HCT116 (cell line): ENCODE data around the gene ANKRD2. TPM values are rescaled to one million over a fixed set of nuclear protein-coding genes. Genes with fewer than 3 reads are reported as not detected.

Experiments used
- ATAC-seq: fragments of 200-7000 bp; cut with Tn5 transposase; 2 replicates; pipeline ENCODE4 v1.9.1; 2020; ENCODE audit warnings: mild to moderate bottlenecking, moderate library complexity
- BruUV-seq: library from RNA; stranded (reverse); fragments of 400-500 nt; replicated peaks from 2 replicates; lab custom pipeline; 2021; lab: Mats Ljungman, UMichigan
- CTCF ChIA-PET: fragments of 300-600 bp; sonication (Branson Sonifier 250); formaldehyde crosslinking; loops from one replicate; lab custom pipeline; 2021; ENCODE audit warnings: antibody characterized with exemption; lab: Charles Lee
- POLR2A ChIA-PET: fragments of 300-600, 350-600 bp; sonication (Branson Sonifier 250); formaldehyde crosslinking; loops from one replicate; lab custom pipeline; 2021; ENCODE audit warnings: antibody characterized with exemption; lab: Charles Lee
- RAD21 ChIA-PET, 2 experiments: fragments of 300-600 bp; sonication (Branson Sonifier 250); formaldehyde crosslinking; loops; one replicate each; lab custom pipeline; 2023; ENCODE audit warnings: low total read pairs in 2 of 2; ENCODE audit not compliant: uncharacterized antibody in 2 of 2, unreplicated experiment in 2 of 2, low non-redundant PET in 1 of 2; lab: Charles Lee
- DNase-seq: peaks from one replicate; pipeline ENCODE4 v3.0.0-alpha.2; 2010; ENCODE audit warnings: low read depth, low spot score
- H2AFZ ChIP-seq: fragments of 200-600 bp; shearing (Covaris generic), sonication (generic); 2 replicates; pipeline ENCODE4 v1.6.1; 2017; ENCODE audit warnings: low read depth, mixed run types, mixed read lengths, antibody characterized with exemption, low read length; ENCODE audit not compliant: poor library complexity, severe bottlenecking
- H3K27ac ChIP-seq: 2 replicates; pipeline ENCODE4 v1.5.1; 2012; ENCODE audit warnings: low read depth, low read length
- H3K27me3 ChIP-seq: fragments of 200-600 bp; sonication (generic); 2 replicates; pipeline ENCODE4 v1.6.1; 2016; ENCODE audit warnings: mixed run types, low read length, mixed read lengths; ENCODE audit not compliant: insufficient read depth
- H3K36me3 ChIP-seq, 2 experiments: fragments of 200-500 bp in 1 of 2; fragments of 200-600 bp in 1 of 2; sonication (Bioruptor generic) in 1 of 2; sonication (generic) in 1 of 2; 2 replicates each; pipeline versions ENCODE4 v1.5.1 to v1.6.1; 2014 to 2016; ENCODE audit warnings: low read length in 2 of 2, inconsistent platforms in 1 of 2, mixed read lengths in 1 of 2, mixed run types in 1 of 2; ENCODE audit not compliant: insufficient read depth in 2 of 2, control insufficient read depth in 1 of 2
- H3K4me1 ChIP-seq, 2 experiments: fragments of 200-600 bp in 1 of 2; sonication (generic) in 1 of 2; 2 replicates each; pipeline versions ENCODE4 v1.5.1 to v1.6.1; 2012 to 2017; ENCODE audit warnings: low read length in 2 of 2, inconsistent platforms in 1 of 2, mild to moderate bottlenecking in 1 of 2, mixed read lengths in 1 of 2, mixed run types in 1 of 2, moderate library complexity in 1 of 2; ENCODE audit not compliant: insufficient read depth in 2 of 2, control insufficient read depth in 1 of 2
- H3K4me2 ChIP-seq: fragments of 200-600 bp; sonication (generic); 2 replicates; pipeline ENCODE4 v1.6.1; 2017; ENCODE audit warnings: mixed run types, low read length, mixed read lengths
- H3K4me3 ChIP-seq, 2 experiments: fragments of 200-600 bp in 1 of 2; sonication (generic) in 1 of 2; replicated peaks in 1 of 2; 2 replicates each; pipeline ENCODE4 v1.5.1; 2011 to 2016; ENCODE audit warnings: low read length in 2 of 2, control low read depth in 1 of 2, low read depth in 1 of 2, mild to moderate bottlenecking in 1 of 2, mixed read lengths in 1 of 2, mixed run types in 1 of 2
- H3K79me2 ChIP-seq: fragments of 200-600 bp; sonication (generic); 2 replicates; pipeline ENCODE4 v1.6.1; 2017; ENCODE audit warnings: mild to moderate bottlenecking, mixed run types, low read length, moderate library complexity, mixed read lengths; ENCODE audit not compliant: insufficient read depth
- H3K9ac ChIP-seq: fragments of 200-600 bp; sonication (generic); 2 replicates; pipeline ENCODE4 v1.6.1; 2016; ENCODE audit warnings: low read length, mixed read lengths
- H3K9me2 ChIP-seq: fragments of 200-600 bp; sonication (generic), shearing (Covaris generic); 2 replicates; pipeline ENCODE4 v1.6.1; 2017; ENCODE audit warnings: mixed run types, mild to moderate bottlenecking, moderate library complexity; ENCODE audit not compliant: insufficient read depth
- H3K9me3 ChIP-seq, 2 experiments: fragments of 200-500 bp in 1 of 2; fragments of 200-600 bp in 1 of 2; sonication (Bioruptor generic) in 1 of 2; sonication (generic) in 1 of 2; 2 replicates each; pipeline ENCODE4 v1.6.1; 2014 to 2017; ENCODE audit warnings: low read length in 2 of 2, mixed read lengths in 2 of 2, inconsistent platforms in 1 of 2, low read depth in 1 of 2, mild to moderate bottlenecking in 1 of 2, mixed run types in 1 of 2, moderate library complexity in 1 of 2; ENCODE audit not compliant: control insufficient read depth in 1 of 2, insufficient read depth in 1 of 2
- H4K20me1 ChIP-seq: fragments of 200-600 bp; sonication (generic), shearing (Covaris generic); 2 replicates; pipeline ENCODE4 v1.6.1; 2017; ENCODE audit warnings: mixed run types, mild to moderate bottlenecking, moderate library complexity; ENCODE audit not compliant: insufficient read depth
- CEBPB ChIP-seq: IDR thresholded peaks from 2 replicates; pipeline ENCODE4 v1.6.1; 2012; ENCODE audit warnings: low read depth
- POLR2AphosphoS5 ChIP-seq: IDR thresholded peaks from 2 replicates; pipeline ENCODE4 v1.6.1; 2011; ENCODE audit warnings: mild to moderate bottlenecking, low read depth, low read length, moderate library complexity
- SRF ChIP-seq: IDR thresholded peaks from 2 replicates; pipeline ENCODE4 v1.6.1; 2012; ENCODE audit warnings: low read depth
- TCF7L2 ChIP-seq: IDR thresholded peaks from 2 replicates; pipeline ENCODE4 v1.7.0; 2011; ENCODE audit warnings: borderline replicate concordance, inconsistent platforms; ENCODE audit not compliant: insufficient read depth, insufficient read length; ENCODE audit errors: extremely low read depth
- YY1 ChIP-seq: IDR thresholded peaks from 2 replicates; pipeline ENCODE4 v1.6.1; 2011; ENCODE audit warnings: low read length, low read depth, moderate library complexity, mild to moderate bottlenecking; ENCODE audit not compliant: insufficient replicate concordance; ENCODE audit errors: extremely low read depth
- ZNF274 ChIP-seq: fragments of 200-500 bp; sonication (Bioruptor generic); IDR thresholded peaks from 2 replicates; pipeline ENCODE4 v1.6.1; 2014; ENCODE audit warnings: mild to moderate bottlenecking, low read depth, low read length, inconsistent platforms
- intact Hi-C: fragments of 100-400 bp; cut with micrococcal nuclease; formaldehyde crosslinking; loops from 2 replicates; pipeline ENCODE4 v1.10.0; 2022
- total RNA-seq: library from RNA; stranded (reverse); gene quantifications from one replicate; pipeline ENCODE4 v1.2.1, GENCODE V29; 2021; ENCODE audit not compliant: unreplicated experiment
- TF ChIP-seq, protein P1 (sequence below): IDR thresholded peaks from 2 replicates; pipeline ENCODE4 v1.6.1; 2011; ENCODE audit warnings: mild to moderate bottlenecking, low read length, moderate library complexity; ENCODE audit not compliant: insufficient replicate concordance; ENCODE audit errors: extremely low read depth
- TF ChIP-seq, protein P2 (sequence below), 3 experiments: fragments of 200-600 bp in 1 of 3; sonication (generic) in 1 of 3; IDR thresholded peaks in 2 of 3; conservative IDR thresholded peaks in 1 of 3; 2 replicates each; pipeline ENCODE4 v1.5.1; 2012 to 2017; ENCODE audit warnings: low read depth in 2 of 3, low read length in 2 of 3, antibody characterized with exemption in 1 of 3, borderline replicate concordance in 1 of 3, control low read depth in 1 of 3, mild to moderate bottlenecking in 1 of 3, mixed read lengths in 1 of 3, mixed run types in 1 of 3, moderate library complexity in 1 of 3; ENCODE audit not compliant: insufficient read depth in 1 of 3
- TF ChIP-seq, protein P3 (sequence below): IDR thresholded peaks from 2 replicates; pipeline ENCODE4 v1.6.1; 2012
- TF ChIP-seq, protein P4 (sequence below): IDR thresholded peaks from 2 replicates; pipeline ENCODE4 v1.6.1; 2012; ENCODE audit warnings: low read depth

ANKRD2 gene
- total RNA-seq, 1 experiment from 2014 or later, result 0.15 TPM

DNA sequence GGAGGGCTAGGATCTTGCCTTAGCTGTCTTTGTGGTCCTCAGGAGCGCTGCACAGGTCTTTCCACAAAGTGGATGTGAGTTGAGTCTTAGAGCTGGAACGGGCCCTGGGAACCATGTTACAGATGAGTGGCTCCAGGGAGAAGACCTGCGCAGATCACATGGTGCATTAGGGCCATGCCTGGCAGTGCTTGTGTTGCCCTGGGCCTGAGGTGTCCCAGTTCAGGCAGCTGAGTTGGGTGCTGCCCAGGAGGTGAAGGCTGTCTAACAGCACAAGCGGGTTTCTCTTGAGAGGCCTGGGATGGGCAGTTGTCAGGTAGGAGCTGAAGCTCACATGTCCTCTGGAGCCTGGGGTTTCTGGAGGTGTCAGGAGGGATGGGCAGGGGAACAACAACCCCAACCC is 33.7 kb upstream of the ANKRD2 start:
- ChIA-PET POLR2A (no interaction called here), RAD21 (no interaction called here)
- BruUV-seq, result no TSS peak
- Histone ChIP-seq H3K9me3 (no peaks in the 10 kb centered on the region), H3K9me2 (no peaks in the 10 kb centered on the region), H4K20me1 (no peaks in the 10 kb centered on the region), H3K79me2 (no peaks in the 10 kb centered on the region), H3K4me2 (no peak overlapping the region), H2AFZ (no peak overlapping the region), H3K4me1 (peaks cover 48 to 64% of the 10 kb centered on the region in 2 experiments), H3K4me3 (no peak overlapping the region), H3K27ac (no peak overlapping the region)
- intact Hi-C loops, result no loop called here
- TF ChIP-seq CEBPB, result no peak
- no peak for TF ChIP-seq YY1
- TF ChIP-seq TCF7L2, result no peak
- TF ChIP-seq ZNF274, result no peak
- no peak for TF ChIP-seq SRF
- TF ChIP-seq, protein P1, sequence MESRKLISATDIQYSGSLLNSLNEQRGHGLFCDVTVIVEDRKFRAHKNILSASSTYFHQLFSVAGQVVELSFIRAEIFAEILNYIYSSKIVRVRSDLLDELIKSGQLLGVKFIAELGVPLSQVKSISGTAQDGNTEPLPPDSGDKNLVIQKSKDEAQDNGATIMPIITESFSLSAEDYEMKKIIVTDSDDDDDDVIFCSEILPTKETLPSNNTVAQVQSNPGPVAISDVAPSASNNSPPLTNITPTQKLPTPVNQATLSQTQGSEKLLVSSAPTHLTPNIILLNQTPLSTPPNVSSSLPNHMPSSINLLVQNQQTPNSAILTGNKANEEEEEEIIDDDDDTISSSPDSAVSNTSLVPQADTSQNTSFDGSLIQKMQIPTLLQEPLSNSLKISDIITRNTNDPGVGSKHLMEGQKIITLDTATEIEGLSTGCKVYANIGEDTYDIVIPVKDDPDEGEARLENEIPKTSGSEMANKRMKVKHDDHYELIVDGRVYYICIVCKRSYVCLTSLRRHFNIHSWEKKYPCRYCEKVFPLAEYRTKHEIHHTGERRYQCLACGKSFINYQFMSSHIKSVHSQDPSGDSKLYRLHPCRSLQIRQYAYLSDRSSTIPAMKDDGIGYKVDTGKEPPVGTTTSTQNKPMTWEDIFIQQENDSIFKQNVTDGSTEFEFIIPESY, result no peak
- TF ChIP-seq, protein P2, sequence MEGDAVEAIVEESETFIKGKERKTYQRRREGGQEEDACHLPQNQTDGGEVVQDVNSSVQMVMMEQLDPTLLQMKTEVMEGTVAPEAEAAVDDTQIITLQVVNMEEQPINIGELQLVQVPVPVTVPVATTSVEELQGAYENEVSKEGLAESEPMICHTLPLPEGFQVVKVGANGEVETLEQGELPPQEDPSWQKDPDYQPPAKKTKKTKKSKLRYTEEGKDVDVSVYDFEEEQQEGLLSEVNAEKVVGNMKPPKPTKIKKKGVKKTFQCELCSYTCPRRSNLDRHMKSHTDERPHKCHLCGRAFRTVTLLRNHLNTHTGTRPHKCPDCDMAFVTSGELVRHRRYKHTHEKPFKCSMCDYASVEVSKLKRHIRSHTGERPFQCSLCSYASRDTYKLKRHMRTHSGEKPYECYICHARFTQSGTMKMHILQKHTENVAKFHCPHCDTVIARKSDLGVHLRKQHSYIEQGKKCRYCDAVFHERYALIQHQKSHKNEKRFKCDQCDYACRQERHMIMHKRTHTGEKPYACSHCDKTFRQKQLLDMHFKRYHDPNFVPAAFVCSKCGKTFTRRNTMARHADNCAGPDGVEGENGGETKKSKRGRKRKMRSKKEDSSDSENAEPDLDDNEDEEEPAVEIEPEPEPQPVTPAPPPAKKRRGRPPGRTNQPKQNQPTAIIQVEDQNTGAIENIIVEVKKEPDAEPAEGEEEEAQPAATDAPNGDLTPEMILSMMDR (IDR thresholded peaks at IDR 0.05 in 2 of 3, conservative IDR thresholded peaks at IDR 0.05 in 1 of 3; ENCODE audit: borderline replicate concordance in 1 of 3, insufficient read depth in 1 of 3, low read depth in 2 of 3, low read length in 2 of 3), result no peak
- TF ChIP-seq, protein P3, sequence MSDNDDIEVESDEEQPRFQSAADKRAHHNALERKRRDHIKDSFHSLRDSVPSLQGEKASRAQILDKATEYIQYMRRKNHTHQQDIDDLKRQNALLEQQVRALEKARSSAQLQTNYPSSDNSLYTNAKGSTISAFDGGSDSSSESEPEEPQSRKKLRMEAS, result no peak
- TF ChIP-seq, protein P4, sequence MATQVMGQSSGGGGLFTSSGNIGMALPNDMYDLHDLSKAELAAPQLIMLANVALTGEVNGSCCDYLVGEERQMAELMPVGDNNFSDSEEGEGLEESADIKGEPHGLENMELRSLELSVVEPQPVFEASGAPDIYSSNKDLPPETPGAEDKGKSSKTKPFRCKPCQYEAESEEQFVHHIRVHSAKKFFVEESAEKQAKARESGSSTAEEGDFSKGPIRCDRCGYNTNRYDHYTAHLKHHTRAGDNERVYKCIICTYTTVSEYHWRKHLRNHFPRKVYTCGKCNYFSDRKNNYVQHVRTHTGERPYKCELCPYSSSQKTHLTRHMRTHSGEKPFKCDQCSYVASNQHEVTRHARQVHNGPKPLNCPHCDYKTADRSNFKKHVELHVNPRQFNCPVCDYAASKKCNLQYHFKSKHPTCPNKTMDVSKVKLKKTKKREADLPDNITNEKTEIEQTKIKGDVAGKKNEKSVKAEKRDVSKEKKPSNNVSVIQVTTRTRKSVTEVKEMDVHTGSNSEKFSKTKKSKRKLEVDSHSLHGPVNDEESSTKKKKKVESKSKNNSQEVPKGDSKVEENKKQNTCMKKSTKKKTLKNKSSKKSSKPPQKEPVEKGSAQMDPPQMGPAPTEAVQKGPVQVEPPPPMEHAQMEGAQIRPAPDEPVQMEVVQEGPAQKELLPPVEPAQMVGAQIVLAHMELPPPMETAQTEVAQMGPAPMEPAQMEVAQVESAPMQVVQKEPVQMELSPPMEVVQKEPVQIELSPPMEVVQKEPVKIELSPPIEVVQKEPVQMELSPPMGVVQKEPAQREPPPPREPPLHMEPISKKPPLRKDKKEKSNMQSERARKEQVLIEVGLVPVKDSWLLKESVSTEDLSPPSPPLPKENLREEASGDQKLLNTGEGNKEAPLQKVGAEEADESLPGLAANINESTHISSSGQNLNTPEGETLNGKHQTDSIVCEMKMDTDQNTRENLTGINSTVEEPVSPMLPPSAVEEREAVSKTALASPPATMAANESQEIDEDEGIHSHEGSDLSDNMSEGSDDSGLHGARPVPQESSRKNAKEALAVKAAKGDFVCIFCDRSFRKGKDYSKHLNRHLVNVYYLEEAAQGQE, result no peak
- TF ChIP-seq POLR2AphosphoS5, result no peak
- TF ChIP-seq, all 23 proteins: peak for 0
- H3K27me3 ChIP-seq, result no peaks in the 10 kb centered on the region
- ATAC-seq, result no peak
- no peak for DNase-seq
- H3K9ac ChIP-seq, result no peak overlapping the region
- CTCF ChIA-PET, result interaction anchor here (2.7 kb wide), 1 partner anchor 15 kb away, joined by 12 read pairs; no protein-coding TSS in a partner anchor
- H3K36me3 ChIP-seq, result no peaks in the 10 kb centered on the region
